Astrocyte (in vitro differentiated cells and primary cell): Measurements from ENCODE around the gene ARID5A. TPM values are rescaled to one million over a fixed set of nuclear protein-coding genes. Genes with fewer than 3 reads are reported as not detected.

Experiments
- DNase-seq: peaks from one replicate; pipeline ENCODE4 v3.0.0-alpha.2; 2010; ENCODE audit warnings: low read depth
- FAIRE-seq: peaks from 2 replicates; lab custom pipeline; 2011; peaks lifted over from hg19 to GRCh38; lab: Jason Lieb, UNC
- H2AFZ ChIP-seq: 2 replicates; pipeline ENCODE4 v1.6.0; 2012; ENCODE audit warnings: low read depth, low read length, inconsistent platforms
- H3K27ac ChIP-seq: 2 replicates; pipeline ENCODE4 v1.5.1; 2011; ENCODE audit warnings: low read depth, low read length, inconsistent platforms
- H3K27me3 ChIP-seq: 2 replicates; pipeline ENCODE4 v1.6.0; 2011; ENCODE audit warnings: low read length, inconsistent platforms; ENCODE audit not compliant: insufficient read depth
- H3K36me3 ChIP-seq: 2 replicates; pipeline ENCODE4 v1.5.1; 2011; ENCODE audit warnings: low read length, inconsistent platforms; ENCODE audit not compliant: insufficient read depth
- H3K4me1 ChIP-seq: 2 replicates; pipeline ENCODE4 v1.5.1; 2011; ENCODE audit warnings: low read length, inconsistent platforms; ENCODE audit not compliant: insufficient read depth
- H3K4me2 ChIP-seq: 2 replicates; pipeline ENCODE4 v1.6.0; 2012; ENCODE audit warnings: low read length, inconsistent platforms
- H3K4me3 ChIP-seq: 2 replicates; pipeline ENCODE4 v1.5.1; 2011; ENCODE audit warnings: low read depth, mild to moderate bottlenecking, low read length, inconsistent platforms; ENCODE audit not compliant: insufficient read depth
- H3K79me2 ChIP-seq: 2 replicates; pipeline ENCODE4 v1.6.0; 2012; ENCODE audit warnings: mild to moderate bottlenecking, low read length, inconsistent platforms; ENCODE audit not compliant: insufficient read depth
- H3K9ac ChIP-seq: 2 replicates; pipeline ENCODE4 v1.6.0; 2012; ENCODE audit warnings: mild to moderate bottlenecking, low read length, inconsistent platforms
- H3K9me3 ChIP-seq: 2 replicates; pipeline ENCODE4 v1.5.1; 2012; ENCODE audit warnings: low read depth, mild to moderate bottlenecking, low read length, inconsistent platforms; ENCODE audit not compliant: insufficient read depth
- H4K20me1 ChIP-seq: 2 replicates; pipeline ENCODE4 v1.6.0; 2012; ENCODE audit warnings: low read length, inconsistent platforms; ENCODE audit not compliant: insufficient read depth
- H3K27ac Mint-ChIP-seq: one replicate; pipeline ENCODE4 v1.8.0; 2021; ENCODE audit warnings: mild to moderate bottlenecking, mixed read lengths; ENCODE audit not compliant: unreplicated experiment
- H3K27me3 Mint-ChIP-seq: one replicate; pipeline ENCODE4 v1.8.0; 2021; ENCODE audit warnings: low read depth, mixed read lengths; ENCODE audit not compliant: unreplicated experiment
- H3K36me3 Mint-ChIP-seq: one replicate; pipeline ENCODE4 v1.8.0; 2021; ENCODE audit warnings: low read depth, mixed read lengths; ENCODE audit not compliant: unreplicated experiment
- H3K4me1 Mint-ChIP-seq: one replicate; pipeline ENCODE4 v1.8.0; 2021; ENCODE audit warnings: low read depth, mixed read lengths; ENCODE audit not compliant: unreplicated experiment
- H3K4me3 Mint-ChIP-seq: one replicate; pipeline ENCODE4 v1.8.0; 2021; ENCODE audit warnings: mild to moderate bottlenecking, moderate library complexity, mixed read lengths; ENCODE audit not compliant: unreplicated experiment
- H3K9me3 Mint-ChIP-seq: one replicate; pipeline ENCODE4 v1.8.0; 2021; ENCODE audit warnings: mild to moderate bottlenecking, mixed read lengths; ENCODE audit not compliant: unreplicated experiment
- CTCF ChIP-seq: IDR thresholded peaks from 2 replicates; pipeline ENCODE4 v1.5.1; 2011; ENCODE audit warnings: low read depth, mild to moderate bottlenecking, inconsistent platforms, low read length, moderate library complexity; ENCODE audit not compliant: insufficient read depth
- EZH2 ChIP-seq: IDR thresholded peaks from 2 replicates; pipeline ENCODE4 v1.6.1; 2012; ENCODE audit warnings: mild to moderate bottlenecking, low read length, inconsistent platforms; ENCODE audit not compliant: insufficient read depth
- total RNA-seq: library from RNA; stranded (reverse); gene quantifications from 2 replicates; pipeline ENCODE4 v1.2.1, GENCODE V29; 2021

Gene ARID5A
- total RNA-seq, 1 donor from 2014 or later: 11.8 TPM

- Mint-ChIP-seq H3K9me3 (no peaks in the 10 kb centered on the region), H3K36me3 (peaks cover 3% of the 10 kb centered on the region), H3K4me3 (no peak overlapping the region), H3K27me3 (peaks cover 2% of the 10 kb centered on the region), H3K4me1 (peaks cover 28% of the 10 kb centered on the region), H3K27ac (no peak overlapping the region)
- H3K4me1 ChIP-seq: peaks cover 50% of the 10 kb centered on the region
- no peak for FAIRE-seq
- H3K79me2 ChIP-seq: peaks cover 35% of the 10 kb centered on the region
- no peaks in the 10 kb centered on the region for H3K9me3 ChIP-seq
- H3K36me3 ChIP-seq: no peaks in the 10 kb centered on the region
- no peak for TF ChIP-seq CTCF
- no peak for TF ChIP-seq EZH2
- no peak overlapping the region for H3K4me3 ChIP-seq
- no peaks in the 10 kb centered on the region for H3K27me3 ChIP-seq
- no peak overlapping the region for H3K4me2 ChIP-seq
- H4K20me1 ChIP-seq: peaks cover 34% of the 10 kb centered on the region
- H3K27ac ChIP-seq: no peak overlapping the region
- DNase-seq: no peak
- H3K9ac ChIP-seq: no peak overlapping the region
- no peak overlapping the region for H2AFZ ChIP-seq
Measured at GRCh38 chr2:96535331-96535730, 1.2 kb upstream of the ARID5A start.

GRCh38 chr2:96537066-96537733, 648 bp downstream of the ARID5A start:
- Mint-ChIP-seq H3K27me3 (peaks cover 2% of the 10 kb centered on the region), H3K9me3 (no peaks in the 10 kb centered on the region), H3K4me3 (peak overlapping the region; percentile 88), H3K36me3 (peaks cover 4% of the 10 kb centered on the region), H3K27ac (no peak overlapping the region), H3K4me1 (peaks cover 25% of the 10 kb centered on the region)
- H3K79me2 ChIP-seq: peaks cover 46% of the 10 kb centered on the region
- H3K9ac ChIP-seq: peak overlapping the region; percentile 85
- H3K36me3 ChIP-seq: no peaks in the 10 kb centered on the region
- H2AFZ ChIP-seq: no peak overlapping the region
- DNase-seq: peak; percentile 50
- TF ChIP-seq EZH2 (no peak), CTCF (no peak)
- peaks cover 49% of the 10 kb centered on the region for H4K20me1 ChIP-seq
- peaks cover 38% of the 10 kb centered on the region for H3K4me1 ChIP-seq
- H3K27me3 ChIP-seq: no peaks in the 10 kb centered on the region
- peak overlapping the region; percentile 97 for H3K4me2 ChIP-seq
- peak overlapping the region; percentile 66 for H3K4me3 ChIP-seq
- H3K27ac ChIP-seq: peak overlapping the region; percentile 75
- H3K9me3 ChIP-seq: no peaks in the 10 kb centered on the region
- no peak for FAIRE-seq
